HG02852 (cell line): ENCODE data around the gene SYPL1.
"Not testable (repeated sequence)": the region's sequence is repeated elsewhere in the genome, so short reads cannot be mapped to it uniquely, and the experiment has no call there.

Experiments used
- ATAC-seq: cut with Tn5 transposase; IDR thresholded peaks from one replicate; pipeline ENCODE4 v1.9.1; 2021; ENCODE audit warnings: mild to moderate bottlenecking, moderate library complexity; ENCODE audit not compliant: unreplicated experiment

The SYPL1 gene

GRCh38 chr7:106112118-106112971, at the start of gene SYPL1:
SYPL1 (minus strand) TSS chr7:106112312; CDS start chr7:106112208, 104 bp downstream.
- ATAC-seq = peak; percentile 80

- peak; percentile 43 for ATAC-seq
Measured at GRCh38 chr7:106155027-106155426, 42.9 kb upstream of the SYPL1 start.

- no peak for ATAC-seq
Measured at GRCh38 chr7:106153891-106154449, 41.9 kb upstream of the SYPL1 start.

DNA sequence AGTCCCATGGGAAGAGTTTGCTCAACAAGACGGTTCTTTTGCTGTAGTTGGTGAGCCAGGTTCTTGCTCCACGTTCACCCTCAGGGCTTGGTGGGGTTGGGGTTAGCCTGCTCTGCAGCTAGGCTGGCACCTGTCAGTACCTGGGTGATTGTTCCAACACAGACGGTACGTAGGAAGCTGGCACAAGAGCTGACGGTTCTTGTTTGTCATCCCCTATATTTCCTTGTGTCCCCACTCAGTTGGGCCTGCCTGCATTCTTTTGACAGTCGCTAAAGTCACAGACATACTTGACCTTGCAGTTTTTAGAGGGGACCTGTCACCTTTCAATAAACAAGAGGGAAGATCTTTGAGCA, 40.2 kb upstream of the SYPL1 start:
- no peak for ATAC-seq

DNA sequence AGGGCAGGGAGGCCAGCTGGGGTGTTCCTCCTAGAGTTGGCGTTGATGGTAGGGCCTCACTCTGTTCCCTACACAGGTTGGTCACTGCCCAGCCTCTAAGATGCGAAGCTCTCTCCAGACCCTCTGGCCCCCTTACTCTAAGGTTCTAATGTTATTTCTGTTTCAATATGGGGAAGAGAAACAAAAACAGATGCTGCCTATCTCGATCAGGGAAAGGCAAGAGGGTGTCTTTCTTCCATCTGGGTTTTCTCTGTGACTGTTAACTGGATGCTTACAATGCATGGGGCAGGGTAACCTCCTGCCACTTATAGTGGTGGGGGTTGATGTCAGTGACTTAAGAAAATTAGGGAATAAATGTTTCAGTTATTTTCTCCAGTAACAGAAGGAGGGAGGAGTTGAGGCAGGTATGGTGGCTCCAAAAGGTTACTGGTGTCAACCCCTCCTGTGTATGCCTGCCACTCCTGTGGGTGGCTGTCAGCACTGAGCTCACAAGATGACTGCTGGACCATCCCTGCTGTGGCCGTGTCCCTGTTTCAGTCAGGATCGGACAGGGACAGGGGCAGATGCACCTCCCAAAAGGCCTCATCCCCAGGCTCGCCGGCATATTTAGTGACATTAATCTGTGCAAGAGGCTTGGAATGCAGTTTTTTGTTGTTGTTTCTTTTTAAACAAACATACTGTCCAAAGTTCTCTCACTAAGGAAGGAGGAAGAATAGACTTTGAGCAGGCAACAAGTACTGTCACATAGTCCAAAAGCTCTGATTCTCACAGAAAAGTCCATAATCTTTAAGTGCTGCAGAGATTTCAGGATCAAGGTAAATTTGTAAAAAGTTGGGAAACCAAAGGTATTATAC, 39.6 kb upstream of the SYPL1 start:
- no peak for ATAC-seq

DNA sequence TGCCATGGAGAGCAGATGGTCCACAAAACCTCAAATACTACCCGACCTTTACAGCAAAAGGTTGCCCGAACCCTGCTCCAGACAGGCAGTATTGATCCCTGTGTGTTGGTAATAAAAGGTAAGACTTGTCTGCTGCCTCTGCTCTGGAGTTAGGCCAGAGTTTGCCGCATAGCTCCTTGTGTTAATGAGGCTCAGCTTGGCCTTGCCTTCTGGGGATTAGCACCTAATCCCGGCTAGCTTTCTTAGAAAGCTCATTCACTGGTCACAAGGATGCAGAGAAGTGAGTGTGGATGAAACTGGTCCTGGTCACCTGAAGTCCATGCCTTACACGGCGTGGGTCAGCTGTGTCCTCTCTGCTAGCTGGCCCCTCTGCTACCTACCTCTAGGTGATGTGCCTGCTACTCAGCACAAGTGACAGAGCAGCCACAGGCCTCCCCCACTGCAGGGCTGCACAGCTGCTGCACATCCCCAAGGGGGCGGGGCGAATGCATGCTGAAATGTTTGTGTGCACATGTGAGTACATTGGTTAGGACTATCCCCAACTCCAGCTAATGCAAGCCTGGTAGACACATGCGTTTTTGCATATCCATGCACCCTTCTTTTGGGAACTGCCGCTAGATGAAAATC, 31.7 kb upstream of the SYPL1 start:
- no peak for ATAC-seq

DNA sequence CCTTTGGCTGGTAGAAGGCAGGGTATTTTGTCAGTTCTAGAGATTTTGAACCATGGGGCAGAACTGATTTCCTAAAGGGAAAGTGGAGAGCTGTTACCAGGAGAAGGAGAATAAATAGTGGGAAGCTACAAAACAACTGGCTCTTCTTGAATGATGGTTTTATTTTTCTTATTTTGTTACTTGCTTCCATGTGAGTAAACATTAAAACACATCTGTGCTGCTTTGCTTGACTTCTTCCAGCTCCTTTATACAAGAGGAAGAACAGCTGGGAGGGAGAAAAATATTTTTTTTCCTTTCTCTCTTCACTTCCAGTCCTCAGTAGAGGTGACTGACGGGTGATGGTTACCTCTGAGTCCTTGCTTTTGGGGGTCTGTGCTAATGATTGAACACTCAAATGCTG, 30.0 kb upstream of the SYPL1 start:
- no peak for ATAC-seq

GRCh38 chr7:106140406-106141173, 28.5 kb upstream of the SYPL1 start:
- ATAC-seq = no peak

GRCh38 chr7:106139265-106140251, 27.4 kb upstream of the SYPL1 start:
- ATAC-seq = no peak

- no peak for ATAC-seq
Measured at GRCh38 chr7:106138776-106139175, 26.7 kb upstream of the SYPL1 start.

- ATAC-seq = not testable (repeated sequence)
Measured at GRCh38 chr7:106138181-106138580, 26.1 kb upstream of the SYPL1 start.

DNA sequence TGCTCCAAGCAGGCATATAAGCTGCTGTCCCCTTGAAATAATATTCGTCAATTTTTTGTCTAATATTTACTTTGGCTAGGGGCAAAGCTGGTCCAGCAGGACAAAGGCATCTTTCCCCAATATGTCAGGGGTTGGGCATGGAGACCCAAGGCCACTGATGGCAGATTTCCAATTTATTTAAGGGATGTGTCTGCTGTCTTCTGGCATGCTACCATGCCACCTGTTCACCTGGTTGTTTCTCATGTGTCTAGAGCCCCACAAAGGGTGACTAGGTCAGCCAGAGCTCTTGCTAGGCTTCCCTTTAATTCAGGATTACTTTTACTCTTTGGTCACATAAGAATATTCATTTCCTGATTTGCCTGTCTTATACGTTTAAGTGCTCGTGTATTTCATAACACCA, 22.1 kb upstream of the SYPL1 start:
- ATAC-seq = no peak

DNA sequence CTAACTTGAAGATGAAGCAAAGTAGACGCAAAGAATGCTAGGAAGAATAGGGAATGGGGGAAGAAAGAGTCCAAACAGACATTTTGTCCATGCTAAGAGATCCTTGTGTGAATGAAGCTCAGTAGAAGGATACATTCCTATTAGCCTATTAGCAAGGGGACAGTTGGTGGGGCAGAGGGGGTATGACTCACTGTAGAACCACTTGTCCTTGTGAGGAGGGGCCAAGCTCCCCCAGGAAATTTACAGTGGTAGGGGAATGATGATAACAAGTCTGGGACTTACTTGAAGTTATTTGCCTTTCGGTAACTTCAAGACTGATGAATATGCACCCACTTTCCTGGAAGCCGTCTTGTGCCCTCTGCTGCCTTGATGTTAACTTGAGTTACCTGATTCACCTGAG, 17.2 kb upstream of the SYPL1 start:
- no peak for ATAC-seq

DNA sequence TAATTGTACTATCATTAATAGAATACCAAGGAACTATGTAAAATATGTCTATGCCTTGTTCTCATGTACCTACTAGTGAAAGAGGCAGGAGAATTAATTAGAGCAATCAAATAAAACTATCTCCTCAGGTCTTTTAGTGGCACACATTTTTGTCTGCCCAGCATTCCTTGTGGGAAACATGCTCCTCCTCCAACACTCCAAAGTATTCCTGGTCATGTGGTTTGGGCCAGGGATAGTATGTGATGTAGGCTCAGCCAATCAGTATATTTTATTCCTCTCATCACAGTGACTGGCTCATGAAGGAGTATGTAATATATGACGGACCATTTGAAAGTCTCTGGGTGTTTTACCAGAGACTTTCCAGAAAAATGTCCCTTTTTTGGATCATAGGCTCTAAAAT, 16.7 kb upstream of the SYPL1 start:
- no peak for ATAC-seq

GRCh38 chr7:106127984-106128780, 16.1 kb upstream of the SYPL1 start:
- ATAC-seq = no peak

GRCh38 chr7:106126170-106126938, 14.2 kb upstream of the SYPL1 start:
- no peak for ATAC-seq

GRCh38 chr7:106125417-106125816, 13.3 kb upstream of the SYPL1 start:
- no peak for ATAC-seq

GRCh38 chr7:106124186-106124585, 12.1 kb upstream of the SYPL1 start:
- no peak for ATAC-seq
